Hepatocyte (in vitro differentiated cells): ENCODE measurements around the gene RGL3. TPM values are rescaled to one million over a fixed set of nuclear protein-coding genes. Genes with fewer than 3 reads are reported as not detected.

Experiments
- DNase-seq: peaks from one replicate; pipeline ENCODE4 v3.0.0-alpha.2; 2016; ENCODE audit warnings: low spot score
- H2AFZ ChIP-seq: fragments of 200-600 bp; sonication (generic); 2 replicates; pipeline ENCODE4 v1.6.0; 2016; ENCODE audit warnings: antibody characterized with exemption, mild to moderate bottlenecking
- H3K27ac ChIP-seq: fragments of 200-600 bp; sonication (generic); 2 replicates; pipeline ENCODE4 v1.5.1; 2016; ENCODE audit warnings: mild to moderate bottlenecking
- H3K27me3 ChIP-seq: fragments of 200-600 bp; sonication (generic); 2 replicates; pipeline ENCODE4 v1.6.1; 2016
- H3K36me3 ChIP-seq: fragments of 200-600 bp; sonication (generic); replicated peaks from 2 replicates; pipeline ENCODE4 v1.5.1; 2016; ENCODE audit warnings: low read depth; ENCODE audit not compliant: insufficient read depth
- H3K4me1 ChIP-seq: fragments of 200-600 bp; sonication (generic); 2 replicates; pipeline ENCODE4 v1.5.1; 2016; ENCODE audit warnings: mild to moderate bottlenecking, moderate library complexity; ENCODE audit not compliant: insufficient read depth
- H3K4me2 ChIP-seq: fragments of 200-600 bp; sonication (generic); 2 replicates; pipeline ENCODE4 v1.6.0; 2016
- H3K4me3 ChIP-seq: fragments of 200-600 bp; sonication (generic); 2 replicates; pipeline ENCODE4 v1.5.1; 2016; ENCODE audit warnings: mild to moderate bottlenecking
- H3K79me2 ChIP-seq: fragments of 200-600 bp; sonication (generic); 2 replicates; pipeline ENCODE4 v1.6.0; 2017; ENCODE audit warnings: mild to moderate bottlenecking
- H3K9me2 ChIP-seq: fragments of 200-600 bp; sonication (generic); replicated peaks from 2 replicates; pipeline ENCODE4 v1.6.0; 2017; ENCODE audit warnings: mild to moderate bottlenecking; ENCODE audit not compliant: insufficient read depth
- H3K9me3 ChIP-seq: fragments of 200-600 bp; sonication (generic); 2 replicates; pipeline ENCODE4 v1.5.1; 2016; ENCODE audit warnings: low read depth, mild to moderate bottlenecking
- H4K20me1 ChIP-seq: fragments of 200-600 bp; sonication (generic); 2 replicates; pipeline ENCODE4 v1.6.0; 2016; ENCODE audit warnings: mild to moderate bottlenecking; ENCODE audit not compliant: insufficient read depth, poor library complexity, severe bottlenecking
- CTCF ChIP-seq: fragments of 200-600 bp; sonication (generic); IDR thresholded peaks from 2 replicates; pipeline ENCODE4 v1.5.1; 2016; ENCODE audit warnings: antibody characterized with exemption, mild to moderate bottlenecking; ENCODE audit not compliant: poor library complexity
- EZH2 ChIP-seq: fragments of 200-600 bp; sonication (generic); IDR thresholded peaks from 2 replicates; pipeline ENCODE4 v1.6.1; 2016; ENCODE audit warnings: antibody characterized with exemption, mild to moderate bottlenecking, borderline replicate concordance
- EZH2phosphoT487 ChIP-seq: fragments of 200-600 bp; sonication (generic); IDR thresholded peaks from one replicate; pipeline ENCODE4 v1.6.1; 2018; ENCODE audit warnings: antibody characterized with exemption, mild to moderate bottlenecking, low read depth, moderate library complexity; ENCODE audit not compliant: unreplicated experiment, severe bottlenecking
- WGBS: methylation state at CpG from one replicate; pipeline ENCODE4 v1.1.6; 2016; ENCODE audit warnings: low lambda C conversion rate; ENCODE audit errors: missing lambda C conversion rate; 5-methylcytosine and 5-hydroxymethylcytosine counted together
- polyA plus RNA-seq: library from polyadenylated mRNA; unstranded; fragments of >200 nt; fragmentation: Nextera tagmentation; extraction: Ambion mirVana; gene quantifications from 2 replicates; pipeline ENCODE4 v1.2.1, GENCODE V29; 2016
- total RNA-seq: library from RNA; depleted of rRNA; stranded (reverse); fragments of >200 nt; gene quantifications from 2 replicates; pipeline ENCODE4 v1.2.3, GENCODE V29; 2014

Gene RGL3
- total and polyA plus RNA-seq, 2 experiments from 2014 or later: 20.6 to 55.6 TPM

DNA sequence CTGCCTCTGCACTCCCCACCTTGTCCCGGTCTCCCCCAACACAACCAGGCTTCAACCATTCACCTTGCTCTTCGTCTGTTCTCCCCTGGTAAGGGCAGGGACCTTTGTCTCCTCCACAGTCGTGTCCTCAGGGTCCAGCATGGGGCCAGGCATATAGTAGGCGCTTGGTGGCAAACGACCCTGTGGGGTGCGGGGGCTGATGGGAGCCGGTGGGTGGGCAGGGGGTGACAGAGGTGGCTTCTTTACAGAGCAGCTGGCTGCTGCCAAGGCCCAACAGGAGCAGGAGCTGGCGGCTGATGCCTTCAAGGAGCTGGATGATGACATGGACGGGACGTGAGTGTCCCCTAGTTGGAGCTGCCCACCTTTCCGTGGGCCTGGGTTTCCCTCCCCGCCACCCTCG is 26.0 kb upstream of the RGL3 start:
- 94% methylated on average over 9 of the region's 13 CpGs for WGBS
- Histone ChIP-seq H3K9me3 (no peaks in the 10 kb centered on the region), H3K4me3 (no peak overlapping the region), H3K4me2 (no peak overlapping the region), H3K36me3 (no peaks in the 10 kb centered on the region), H3K9me2 (no peaks in the 10 kb centered on the region), H3K4me1 (no peaks in the 10 kb centered on the region), H2AFZ (no peak overlapping the region), H3K27ac (no peak overlapping the region), H3K79me2 (peaks cover 2% of the 10 kb centered on the region), H4K20me1 (no peaks in the 10 kb centered on the region), H3K27me3 (no peaks in the 10 kb centered on the region)
- TF ChIP-seq EZH2 (no peak), EZH2phosphoT487 (no peak)
- DNase-seq: no peak

GRCh38 chr19:11444059-11444458 is 24.9 kb upstream of the RGL3 start:
- TF ChIP-seq EZH2 (no peak), EZH2phosphoT487 (no peak), CTCF (no peak)
- Histone ChIP-seq H3K36me3 (no peaks in the 10 kb centered on the region), H3K4me3 (no peak overlapping the region), H3K4me2 (no peak overlapping the region), H4K20me1 (no peaks in the 10 kb centered on the region), H3K9me2 (no peaks in the 10 kb centered on the region), H2AFZ (no peak overlapping the region), H3K79me2 (peaks cover 6% of the 10 kb centered on the region), H3K9me3 (no peaks in the 10 kb centered on the region), H3K27me3 (no peaks in the 10 kb centered on the region), H3K4me1 (no peaks in the 10 kb centered on the region), H3K27ac (no peak overlapping the region)
- WGBS: 89% methylated on average over 5 of the region's 5 CpGs
- DNase-seq: no peak

DNA sequence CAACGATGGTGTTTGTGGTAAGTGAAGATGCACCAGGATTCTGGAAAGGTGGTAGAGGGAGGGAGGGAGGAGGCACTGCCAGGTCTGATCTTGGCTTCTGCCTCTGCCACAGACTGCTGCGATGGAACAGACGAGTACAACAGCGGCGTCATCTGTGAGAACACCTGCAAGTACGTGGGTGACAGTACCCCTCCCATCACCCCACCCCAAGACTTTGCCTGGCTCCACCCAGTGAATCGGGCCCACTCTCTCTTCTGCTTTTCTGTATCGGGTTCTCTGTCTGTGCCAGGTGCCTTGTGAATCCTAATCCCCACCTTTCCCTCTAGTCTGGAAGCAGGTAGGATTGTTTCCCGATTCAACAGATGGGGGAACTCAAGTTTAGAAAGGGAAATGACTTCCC is 18.8 kb upstream of the RGL3 start:
- no peak overlapping the region for H3K4me3 ChIP-seq
- no peaks in the 10 kb centered on the region for H4K20me1 ChIP-seq
- H3K4me1 ChIP-seq: peaks cover 12% of the 10 kb centered on the region
- no peaks in the 10 kb centered on the region for H3K36me3 ChIP-seq
- no peak overlapping the region for H3K27ac ChIP-seq
- no peaks in the 10 kb centered on the region for H3K9me3 ChIP-seq
- DNase-seq: no peak
- H3K4me2 ChIP-seq: no peak overlapping the region
- peaks cover 34% of the 10 kb centered on the region for H3K79me2 ChIP-seq
- 97% methylated on average over 9 of the region's 9 CpGs for WGBS
- TF ChIP-seq CTCF (no peak), EZH2phosphoT487 (no peak), EZH2 (no peak)
- no peak overlapping the region for H2AFZ ChIP-seq
- no peaks in the 10 kb centered on the region for H3K9me2 ChIP-seq
- H3K27me3 ChIP-seq: no peaks in the 10 kb centered on the region

GRCh38 chr19:11435833-11436313 is 16.8 kb upstream of the RGL3 start:
- Histone ChIP-seq H3K27ac (peak overlapping the region; percentile 64), H3K9me3 (no peaks in the 10 kb centered on the region), H3K79me2 (peaks cover 32% of the 10 kb centered on the region), H3K9me2 (no peaks in the 10 kb centered on the region), H3K36me3 (no peaks in the 10 kb centered on the region), H3K4me3 (peak overlapping the region; percentile 56), H3K4me1 (peaks cover 12% of the 10 kb centered on the region), H2AFZ (peak overlapping the region; percentile 58), H3K4me2 (peak overlapping the region; percentile 97), H4K20me1 (no peaks in the 10 kb centered on the region), H3K27me3 (no peaks in the 10 kb centered on the region)
- TF ChIP-seq CTCF (no peak), EZH2 (no peak), EZH2phosphoT487 (no peak)
- peak; percentile 59 for DNase-seq
- 3% methylated on average over 21 of the region's 21 CpGs for WGBS
